ENCODE measurements around the gene HGFAC. TPM values are rescaled to one million over a fixed set of nuclear protein-coding genes. Genes with fewer than 3 reads are reported as not detected.

Gene HGFAC
- total and polyA plus RNA-seq, 10 of the 15 experiments (the other 5 are each of a cell fraction or from before 2014, with no cell fraction given), result 0.38 TPM; not detected in 9

GRCh38 chr4:3485886-3486540 lies 44.2 kb downstream of the HGFAC start:
- no peak overlapping the region for H3K27ac ChIP-seq (ENCODE audit: control insufficient read depth, insufficient read depth)
- no peaks in the 10 kb centered on the region; the same call in 1 of the 2 replicates for H3K4me1 ChIP-seq (ENCODE audit: control insufficient read depth, insufficient read depth, low read length)
- CTCF ChIA-PET, result interaction anchor here (0.6 kb wide), 1 partner anchor 123 kb away, joined by 3 read pairs; no protein-coding TSS in a partner anchor
- SMC1A ChIA-PET (ENCODE audit: uncharacterized antibody, unreplicated experiment), result no interaction called here
- DNase-seq (ENCODE audit: low read depth, low spot score) (no peak), FAIRE-seq (no peak), ATAC-seq (no peak)
- BruUV-seq (replicated peaks), result no TSS peak
- no peak overlapping the region for H3K4me2 ChIP-seq (ENCODE audit: control insufficient read depth, insufficient read depth)
- no peak for TF ChIP-seq NRF1 (conservative IDR thresholded peaks at IDR 0.05; ENCODE audit: low read depth, low read length)
- H4K20me1 ChIP-seq (ENCODE audit: control insufficient read depth, insufficient read depth), result no peaks in the 10 kb centered on the region
- WGBS (ENCODE audit: insufficient coverage, insufficient replicate concordance, low lambda C conversion rate, missing lambda C conversion rate), result 33% methylated on average over 25 of the region's 25 CpGs
- in situ Hi-C loops (cut with MboI), result no loop called here
- H3K9me3 ChIP-seq (replicated peaks; ENCODE audit: control insufficient read depth, insufficient read depth, low read length), result no peaks in the 10 kb centered on the region
- no peak overlapping the region for H3K4me3 ChIP-seq
- no peaks in the 10 kb centered on the region for H3K79me2 ChIP-seq (ENCODE audit: control insufficient read depth, insufficient read depth, low read length)
- POLR2A ChIA-PET, result no interaction called here
- H3K27me3 ChIP-seq (replicated peaks in 1 of 2; ENCODE audit: control insufficient read depth in 2 of 2, insufficient read depth in 2 of 2, low read length in 1 of 2), result peaks cover 2 to 6% of the 10 kb centered on the region in 2 experiments; a peak in 3 of 4 replicates
- no peak overlapping the region for H2AFZ ChIP-seq (ENCODE audit: control insufficient read depth, low read depth, low read length)
- RAD21 ChIA-PET (ENCODE audit: unreplicated experiment), result no interaction called here
- intact Hi-C loops (cut with micrococcal nuclease; ENCODE audit: unreplicated experiment), result no loop called here
- H3K36me3 ChIP-seq (ENCODE audit: control insufficient read depth in 2 of 2, insufficient read depth in 2 of 2, low read length in 1 of 2), result no peaks in the 10 kb centered on the region
- no peak overlapping the region for H3K9ac ChIP-seq (ENCODE audit: control insufficient read depth, insufficient read depth, low read length)

- 22% methylated on average over 24 of the region's 25 CpGs for WGBS (ENCODE audit: insufficient coverage, insufficient replicate concordance, low lambda C conversion rate, missing lambda C conversion rate)
- Histone ChIP-seq H3K4me1 (ENCODE audit: control insufficient read depth, insufficient read depth, low read length) (no peaks in the 10 kb centered on the region; the same call in 1 of the 2 replicates), H3K9me3 (replicated peaks; ENCODE audit: control insufficient read depth, insufficient read depth, low read length) (no peaks in the 10 kb centered on the region), H2AFZ (ENCODE audit: control insufficient read depth, low read depth, low read length) (no peak overlapping the region), H3K27ac (ENCODE audit: control insufficient read depth, insufficient read depth) (no peak overlapping the region), H3K4me3 (no peak overlapping the region), H3K36me3 (ENCODE audit: control insufficient read depth in 2 of 2, insufficient read depth in 2 of 2, low read length in 1 of 2) (no peaks in the 10 kb centered on the region), H3K79me2 (ENCODE audit: control insufficient read depth, insufficient read depth, low read length) (no peaks in the 10 kb centered on the region), H3K9ac (ENCODE audit: control insufficient read depth, insufficient read depth, low read length) (no peak overlapping the region), H3K27me3 (replicated peaks in 1 of 2; ENCODE audit: control insufficient read depth in 2 of 2, insufficient read depth in 2 of 2, low read length in 1 of 2) (peaks cover 2 to 6% of the 10 kb centered on the region in 2 experiments; a peak in 3 of 4 replicates), H4K20me1 (ENCODE audit: control insufficient read depth, insufficient read depth) (no peaks in the 10 kb centered on the region), H3K4me2 (ENCODE audit: control insufficient read depth, insufficient read depth) (no peak overlapping the region)
- ChIA-PET POLR2A (no interaction called here), SMC1A (ENCODE audit: uncharacterized antibody, unreplicated experiment) (no interaction called here), RAD21 (ENCODE audit: unreplicated experiment) (no interaction called here), CTCF (no interaction called here)
- TF ChIP-seq CREM (IDR thresholded peaks at IDR 0.05; ENCODE audit: low read depth) (no peak), HCFC1 (IDR thresholded peaks at IDR 0.05; ENCODE audit: low read length) (no peak), FOXK2 (IDR thresholded peaks at IDR 0.05) (no peak), NR2F1 (conservative IDR thresholded peaks at IDR 0.05) (no peak)
- intact Hi-C loops (cut with micrococcal nuclease; ENCODE audit: unreplicated experiment) (no loop called here), in situ Hi-C loops (cut with MboI) (no loop called here)
- DNase-seq (ENCODE audit: low read depth, low spot score), result no peak
- no peak for FAIRE-seq
- BruUV-seq (replicated peaks), result no TSS peak
- ATAC-seq, result no peak; the same call in 2 of the 3 replicates
Observed at GRCh38 chr4:3486541-3487540, 45.1 kb downstream of the HGFAC start.

Data from GM12878 (cell line).